Measurements from ENCODE around the gene CDKN2A.
"Not testable (repeated sequence)": the region's sequence is repeated elsewhere in the genome, so short reads cannot be mapped to it uniquely, and the experiment has no call there.

Gene CDKN2A

DNA sequence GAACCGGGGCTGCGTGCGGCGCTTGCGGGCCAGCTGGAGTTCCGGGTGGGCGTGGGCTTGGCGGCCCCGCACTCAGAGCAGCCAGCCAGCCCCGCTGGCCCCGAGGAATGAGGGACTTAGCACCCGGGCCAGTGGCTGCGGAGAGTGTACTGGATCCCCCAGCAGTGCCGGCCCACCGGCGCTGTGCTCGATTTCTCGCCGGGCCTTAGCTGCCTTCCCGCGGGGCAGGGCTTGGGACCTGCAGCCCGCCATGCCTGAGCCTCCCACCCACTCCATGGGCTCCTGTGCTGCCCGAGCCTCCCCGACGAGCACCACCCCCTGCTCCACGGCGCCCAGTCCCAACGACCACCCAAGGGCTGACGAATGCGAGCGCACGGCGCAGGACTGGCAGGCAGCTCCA, 34.9 kb downstream of the CDKN2A start:
- in situ Hi-C loops (cut with HindIII; ENCODE audit: low sequenced_read_pairs): not testable (repeated sequence)

DNA sequence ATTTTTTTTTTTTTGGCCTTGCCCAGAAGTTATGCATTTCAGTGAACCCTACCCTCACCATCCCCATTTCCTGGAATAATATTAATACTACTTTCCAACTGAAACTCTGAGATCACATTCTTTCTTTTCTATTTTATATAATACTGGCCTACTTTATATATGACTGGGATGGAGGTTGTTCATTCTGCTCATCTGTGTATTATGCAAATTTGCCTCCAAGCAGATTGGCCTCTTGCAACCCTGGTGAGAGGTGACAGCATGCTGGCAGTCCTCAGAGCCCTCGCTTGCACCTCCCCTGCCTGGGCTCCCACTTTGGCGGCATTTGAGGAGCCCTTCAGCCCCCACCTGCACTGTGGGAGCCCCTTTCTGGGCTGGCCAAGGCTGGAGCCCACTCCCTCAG, 35.4 kb downstream of the CDKN2A start:
- in situ Hi-C loops (cut with HindIII; ENCODE audit: low sequenced_read_pairs): no loop called here

DNA sequence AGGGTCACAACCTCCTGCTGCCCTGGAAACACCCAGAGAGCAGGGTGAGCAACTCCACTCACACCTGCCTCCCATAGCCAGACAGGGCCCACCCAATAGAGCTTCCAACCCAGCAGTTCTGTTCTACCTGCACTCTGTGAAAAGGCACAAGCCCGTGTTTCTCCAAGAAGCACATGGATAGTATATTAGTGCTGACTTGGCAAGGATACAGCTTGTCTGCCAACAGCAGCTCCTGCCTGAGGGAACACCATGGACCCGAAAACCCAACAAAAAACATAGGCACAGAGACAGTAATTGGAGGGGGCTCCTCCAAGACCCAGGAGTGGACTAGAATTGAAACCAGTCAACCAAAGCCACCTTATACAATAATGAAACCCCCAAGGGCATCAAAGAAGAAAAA, 48.6 kb downstream of the CDKN2A start:
- in situ Hi-C loops (cut with HindIII; ENCODE audit: low sequenced_read_pairs): no loop called here

DNA sequence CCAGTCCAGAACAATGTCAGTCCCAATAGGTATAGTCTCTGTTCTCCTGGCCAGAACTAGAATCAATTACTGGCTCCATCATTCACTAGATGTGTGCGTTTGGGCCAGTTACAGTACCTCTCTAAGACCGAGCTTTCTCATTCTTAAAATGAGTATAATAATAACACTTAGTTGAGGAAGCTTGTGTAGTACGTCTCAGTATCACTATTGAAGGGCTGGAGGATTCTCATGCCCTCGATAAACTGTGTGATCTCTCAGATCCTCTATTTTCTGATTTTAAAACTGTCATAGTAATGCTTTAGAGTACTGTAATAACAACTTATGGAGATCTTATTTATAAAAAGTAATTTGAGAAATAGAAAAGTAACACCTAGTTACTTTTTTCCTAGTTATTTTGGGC, 50.7 kb downstream of the CDKN2A start:
- in situ Hi-C loops (cut with HindIII; ENCODE audit: low sequenced_read_pairs): no loop called here

DNA sequence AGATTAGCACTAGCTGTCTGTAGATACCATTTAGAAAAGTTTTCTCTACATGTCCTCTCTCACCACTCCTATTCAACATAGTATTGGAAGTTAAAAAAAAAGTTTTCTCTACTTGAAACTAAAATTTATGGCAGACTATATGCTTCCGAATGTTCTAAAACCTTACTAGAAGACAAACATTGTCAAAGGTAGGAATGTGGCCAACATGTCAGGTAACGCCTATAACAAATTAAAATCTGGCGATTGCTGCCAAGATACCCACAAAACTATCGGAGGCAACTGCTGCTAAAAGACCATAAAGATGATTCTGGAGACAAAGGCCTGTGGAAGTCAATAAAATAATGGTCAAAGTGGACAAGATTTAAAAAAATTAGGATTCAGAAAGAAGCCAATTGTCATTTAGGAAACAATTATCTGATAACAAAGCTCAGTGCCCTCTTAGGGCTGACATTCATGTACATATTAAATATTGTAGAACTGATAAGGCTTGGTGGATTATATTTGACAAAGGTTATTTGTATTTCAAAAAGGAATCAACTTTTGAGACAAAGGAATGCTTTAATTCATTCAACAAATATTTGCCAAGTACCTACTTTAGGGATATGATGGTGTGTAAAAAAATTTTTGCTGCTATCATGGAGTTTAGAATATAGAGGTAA, 52.7 kb downstream of the CDKN2A start:
- in situ Hi-C loops (cut with HindIII; ENCODE audit: low sequenced_read_pairs): no loop called here

DNA sequence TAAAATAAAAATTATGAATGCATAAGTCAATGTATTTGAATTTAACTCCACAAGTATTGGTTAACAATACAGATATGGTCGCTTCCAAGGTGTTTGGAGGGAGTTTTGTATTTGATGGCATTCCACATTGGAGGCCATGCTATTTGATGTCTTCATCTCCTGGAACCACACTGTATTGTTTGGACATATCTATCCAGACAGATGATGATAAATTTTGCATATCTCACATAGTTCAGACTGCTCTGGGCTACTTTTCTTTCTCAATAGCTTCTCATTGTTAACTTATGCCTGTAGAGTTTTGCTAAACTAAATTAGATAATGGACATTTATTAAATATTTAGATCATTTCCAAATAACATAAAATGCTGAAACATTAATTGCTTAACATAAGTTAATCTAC, 58.0 kb downstream of the CDKN2A start:
- in situ Hi-C loops (cut with HindIII; ENCODE audit: low sequenced_read_pairs): no loop called here

DNA sequence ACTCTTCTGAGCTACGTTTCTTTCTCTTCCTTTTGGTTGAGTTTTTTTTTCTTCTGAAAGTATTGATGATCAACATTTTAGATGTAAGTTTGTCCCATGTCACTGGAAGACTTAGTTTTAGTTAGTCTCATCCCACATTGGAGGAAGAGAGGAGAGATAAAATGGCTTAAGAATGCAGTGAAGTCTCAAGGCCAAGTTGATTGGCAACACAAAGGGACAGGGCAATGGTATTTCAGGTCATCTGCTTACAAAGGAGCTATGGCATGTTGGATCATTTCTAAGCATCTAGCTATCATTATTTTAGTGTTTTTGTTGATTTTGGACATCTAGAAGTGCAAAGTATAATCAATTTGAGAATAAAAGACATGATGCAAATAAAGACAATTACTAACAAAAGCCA, 58.6 kb downstream of the CDKN2A start:
- in situ Hi-C loops (cut with HindIII; ENCODE audit: low sequenced_read_pairs): no loop called here

DNA sequence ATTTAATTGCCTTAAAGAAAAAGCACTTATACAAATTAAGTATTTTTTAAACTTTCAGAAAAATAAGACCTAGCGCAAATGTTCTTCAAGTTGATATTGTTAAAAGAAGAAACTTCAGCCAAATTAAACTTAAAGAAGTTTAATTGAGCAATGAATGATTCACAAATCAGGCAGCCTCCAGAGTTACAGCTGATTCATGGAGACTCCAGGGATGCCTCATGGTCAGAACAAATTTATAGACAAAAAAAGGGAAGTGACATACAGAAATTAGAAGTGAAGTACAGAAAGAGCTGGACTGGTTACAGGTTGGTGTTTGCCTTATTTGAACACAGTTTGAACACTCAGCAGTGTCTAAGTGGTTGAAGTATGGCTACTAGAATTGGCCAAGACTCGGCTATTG, 60.3 kb downstream of the CDKN2A start:
- in situ Hi-C loops (cut with HindIII; ENCODE audit: low sequenced_read_pairs): no loop called here

DNA sequence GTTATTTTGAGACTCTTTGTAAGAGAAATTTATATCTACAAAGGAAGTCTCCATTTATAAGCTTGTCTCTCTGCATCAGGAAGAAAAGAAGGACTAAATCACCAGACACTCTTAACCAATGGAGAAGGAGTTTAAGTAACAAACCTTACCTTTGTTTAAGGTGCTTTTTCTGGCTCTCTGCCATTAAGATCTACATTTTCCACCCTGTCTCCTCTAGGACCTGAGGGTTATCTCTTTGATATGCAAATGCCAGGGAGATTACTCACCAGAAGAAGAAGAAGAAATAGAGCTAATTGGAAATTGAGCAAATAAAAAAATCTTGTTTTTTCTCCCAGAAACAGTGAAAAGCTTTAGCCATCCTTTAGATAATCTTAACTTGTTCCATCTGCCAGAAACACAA, 60.9 kb downstream of the CDKN2A start:
- in situ Hi-C loops (cut with HindIII; ENCODE audit: low sequenced_read_pairs): no loop called here

DNA sequence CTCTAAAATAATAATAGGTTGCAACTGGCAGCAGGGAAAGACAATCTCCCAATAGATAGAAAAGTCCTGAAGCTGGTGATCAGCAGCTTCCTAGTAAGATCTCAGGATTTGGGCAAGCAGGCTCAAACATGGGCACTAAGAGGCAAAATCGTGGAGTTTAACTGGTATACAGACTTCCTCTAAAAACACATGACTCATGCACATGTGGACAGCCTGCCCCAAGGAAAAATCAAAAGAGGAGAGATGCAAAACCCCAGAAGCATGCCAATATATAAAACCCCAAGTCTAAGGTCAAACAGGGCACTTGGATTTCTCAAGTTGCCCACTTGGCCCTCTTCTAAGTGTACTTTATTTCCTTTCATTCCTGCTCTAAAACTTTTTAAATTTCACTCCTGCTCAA, 62.8 kb downstream of the CDKN2A start:
- in situ Hi-C loops (cut with HindIII; ENCODE audit: low sequenced_read_pairs): no loop called here

DNA sequence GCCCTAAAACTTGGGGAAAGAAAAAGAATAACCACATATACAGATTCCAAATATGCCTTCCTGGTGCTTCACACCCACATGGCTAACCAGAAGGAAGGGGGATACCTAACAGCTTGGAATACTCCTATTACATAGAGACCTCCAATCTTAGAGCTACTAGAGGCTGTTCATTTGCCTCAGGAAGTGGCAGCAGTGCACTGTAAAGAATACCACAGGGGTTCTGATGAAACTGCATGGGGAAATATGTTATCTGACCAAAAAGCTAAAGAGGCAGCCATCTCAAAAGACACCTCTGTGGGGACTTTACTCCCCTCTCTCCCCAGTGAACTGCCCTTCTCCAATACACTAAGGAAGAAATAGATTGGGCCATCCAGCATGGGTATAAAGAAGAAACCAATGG, 66.4 kb downstream of the CDKN2A start:
- in situ Hi-C loops (cut with HindIII; ENCODE audit: low sequenced_read_pairs): loop anchor here (5.0 kb wide), 1 partner anchor 35 kb away; no protein-coding TSS in a partner anchor

DNA sequence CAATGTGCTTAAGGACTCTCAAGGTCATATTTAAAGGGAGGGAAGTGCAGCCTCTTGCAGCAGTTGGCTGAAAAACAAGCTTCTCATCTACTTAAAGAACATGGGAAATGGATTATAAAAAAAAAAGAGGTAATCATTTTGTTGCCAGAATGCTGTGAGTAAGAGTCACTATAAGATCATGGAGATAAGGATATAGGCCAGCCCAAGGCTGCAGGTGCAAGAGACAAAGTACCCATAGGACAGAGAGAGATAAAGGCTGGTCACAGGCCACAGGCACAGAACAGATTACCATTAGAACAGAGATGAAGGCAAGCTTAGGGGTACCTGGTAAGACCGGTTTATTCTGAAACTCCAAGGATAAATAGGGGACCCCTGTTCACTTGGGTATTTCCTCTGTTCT, 70.5 kb downstream of the CDKN2A start:
- in situ Hi-C loops (cut with HindIII; ENCODE audit: low sequenced_read_pairs): no loop called here

DNA sequence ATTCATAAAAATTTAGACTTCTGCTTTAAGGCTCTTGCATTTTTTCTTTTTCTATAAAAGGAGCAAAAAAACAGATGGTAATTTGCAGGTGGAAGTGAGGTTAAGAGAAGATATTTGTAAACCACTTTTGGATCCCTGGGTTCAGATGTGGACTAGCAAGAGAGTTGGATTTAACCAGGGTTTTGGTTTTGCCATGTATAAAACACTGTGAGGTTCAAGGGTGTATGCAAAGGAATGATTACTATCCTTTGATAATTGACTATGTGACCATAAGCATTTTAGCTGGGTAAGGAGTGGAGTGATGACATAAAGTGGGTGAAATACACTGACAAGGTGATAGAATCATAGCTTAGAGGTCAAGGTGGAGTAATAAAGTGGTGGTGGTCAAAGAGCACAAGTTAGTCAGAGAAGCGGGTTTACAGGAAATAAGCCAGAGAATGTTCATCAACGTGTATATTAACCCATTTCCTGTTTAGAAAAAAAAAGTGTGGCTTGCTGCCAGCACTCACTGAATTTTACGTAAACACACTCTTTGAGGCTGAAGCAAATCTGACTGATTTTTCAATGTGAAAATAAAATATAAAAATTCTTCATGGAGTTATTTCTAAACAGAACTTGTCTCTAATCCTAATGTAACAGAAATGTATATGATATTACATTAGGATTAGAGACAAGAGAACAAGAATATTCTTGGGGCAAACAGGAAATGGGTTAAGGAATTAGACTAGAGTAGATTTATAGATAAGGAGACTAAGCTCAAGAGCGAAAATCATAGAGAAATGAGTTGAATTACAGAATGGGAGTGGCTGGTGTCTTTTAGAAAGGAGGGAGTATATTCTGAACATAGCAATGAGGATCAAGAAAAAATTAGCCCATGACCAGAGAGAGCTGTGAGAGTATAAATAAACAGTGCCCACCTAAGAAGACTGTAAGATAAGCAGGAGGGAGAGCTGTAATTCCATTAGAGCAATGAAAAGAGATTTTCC, 74.5 kb downstream of the CDKN2A start:
- in situ Hi-C loops (cut with HindIII; ENCODE audit: low sequenced_read_pairs): no loop called here

Data from endothelial cell of hepatic sinusoid (primary cell).